Kidney (tissue), 14 donors: ENCODE data around the gene IL17REL. TPM values are rescaled to one million over a fixed set of nuclear protein-coding genes. Genes with fewer than 3 reads are reported as not detected.

Experiments used
- DNase-seq, 5 donors: peaks; one replicate each; pipeline ENCODE4 v3.0.0-alpha.2; 2013 to 2020
- FAIRE-seq: peaks from 2 replicates; lab custom pipeline; 2012; peaks lifted over from hg19 to GRCh38; lab: Jason Lieb, UNC
- H3K27ac ChIP-seq, 2 donors: one replicate each; pipeline ENCODE4 v1.7.0; 2013; ENCODE audit warnings: low read depth in 2 of 2, low read length in 2 of 2, inconsistent platforms in 1 of 2
- H3K27me3 ChIP-seq: one replicate; pipeline ENCODE4 v1.7.1; 2013; ENCODE audit warnings: low read length, inconsistent platforms; ENCODE audit not compliant: control insufficient read depth, insufficient read depth
- H3K36me3 ChIP-seq, 3 donors: one replicate each; pipeline versions ENCODE4 v1.7.0 to v1.7.1; 2013; ENCODE audit warnings: low read length in 3 of 3, control low read depth in 1 of 3, inconsistent platforms in 1 of 3; ENCODE audit not compliant: insufficient read depth in 3 of 3, control insufficient read depth in 2 of 3
- H3K4me1 ChIP-seq, 3 donors: one replicate each; pipeline versions ENCODE4 v1.7.0 to v1.7.1; 2013; ENCODE audit warnings: low read length in 3 of 3, inconsistent platforms in 1 of 3, low read depth in 1 of 3; ENCODE audit not compliant: control insufficient read depth in 2 of 3, insufficient read depth in 2 of 3
- H3K4me3 ChIP-seq, 3 donors: one replicate each; pipeline versions ENCODE4 v1.7.0 to v1.8.1; 2013; ENCODE audit warnings: low read length in 3 of 3, control low read depth in 1 of 3, inconsistent platforms in 1 of 3
- H3K9ac ChIP-seq, 3 donors: one replicate each; pipeline versions ENCODE4 v1.7.0 to v1.7.1; 2013; ENCODE audit warnings: low read length in 3 of 3, control low read depth in 1 of 3, inconsistent platforms in 1 of 3
- H3K9me3 ChIP-seq, 3 donors: one replicate each; pipeline versions ENCODE4 v1.7.0 to v1.7.1; 2013; ENCODE audit warnings: low read length in 3 of 3, control low read depth in 1 of 3, inconsistent platforms in 1 of 3; ENCODE audit not compliant: control insufficient read depth in 2 of 3, insufficient read depth in 1 of 3
- CTCF ChIP-seq: IDR thresholded peaks from 3 replicates; pipeline ENCODE4 v1.5.1; 2012; ENCODE audit warnings: mild to moderate bottlenecking, moderate library complexity, borderline replicate concordance; ENCODE audit not compliant: insufficient read depth; ENCODE audit errors: extremely low read depth
- intact Hi-C: fragments of 100-400 bp; cut with DNase I; formaldehyde crosslinking; loops from one replicate; pipeline ENCODE4 v1.11.1; 2022
- polyA plus RNA-seq: library from polyadenylated mRNA; stranded (reverse); fragments of 350-450 nt; fragmentation: Illumina TruSeq; extraction: RNeasy Lipid Tissue Mini Kit (QIAGEN cat#74804); gene quantifications from one replicate; pipeline ENCODE4 v1.2.3, GENCODE V29; 2014; ENCODE audit warnings: low read depth, low replicate concordance; ENCODE audit not compliant: insufficient read depth
- total RNA-seq: library from RNA; stranded (reverse); fragmentation: NEBNext Ultra II Directional; extraction: Animal tissue kit (Norgen Biotek cat#: 25700); gene quantifications from one replicate; pipeline ENCODE4 v1.2.1, GENCODE V29; 2021
- donor health status: control.
- donor health status: control.
- donor health status: control.
- donor health status: control.
- donor health status: control.
- donor health status: DM: yes; HTN: yes; CAD: no.
- donor health status: Normal renal cell carcinoma (clear cell type).

The IL17REL gene
- total and polyA plus RNA-seq, 2 donors from 2014 or later = 0.16 TPM; not detected in 1

- DNase-seq = peak; percentile 88 to 98 (median 91)
- no peaks in the 10 kb centered on the region for H3K27me3 ChIP-seq
- FAIRE-seq = no peak
- H3K36me3 ChIP-seq = no peaks in the 10 kb centered on the region
- peak overlapping the region; percentile 98 to 99 for H3K27ac ChIP-seq
- H3K4me3 ChIP-seq = no peak overlapping the region
- peaks cover 0 to 52% (median 25%) of the 10 kb centered on the region in 3 donors for H3K4me1 ChIP-seq
- H3K9ac ChIP-seq = peak overlapping the region in 1 of 3 donors; percentile 84
- no peak for TF ChIP-seq CTCF
- no peaks in the 10 kb centered on the region for H3K9me3 ChIP-seq
- intact Hi-C loops = no loop called here
Observed at GRCh38 chr22:49951000-49951677, 61.4 kb downstream of the IL17REL start.

GRCh38 chr22:49950396-49950994, 62.1 kb downstream of the IL17REL start:
- H3K9ac ChIP-seq = peak overlapping the region in 1 of 3 donors; percentile 84
- no peak for TF ChIP-seq CTCF
- peak overlapping the region; percentile 94 to 99 for H3K27ac ChIP-seq
- DNase-seq (peak in 1 of 5 donors; percentile 73), FAIRE-seq (no peak)
- peaks cover 0 to 56% (median 25%) of the 10 kb centered on the region in 3 donors for H3K4me1 ChIP-seq
- no peaks in the 10 kb centered on the region for H3K27me3 ChIP-seq
- H3K36me3 ChIP-seq = no peaks in the 10 kb centered on the region
- no peaks in the 10 kb centered on the region for H3K9me3 ChIP-seq
- intact Hi-C loops = no loop called here
- H3K4me3 ChIP-seq = no peak overlapping the region

- FAIRE-seq (no peak), DNase-seq (no peak)
- no peaks in the 10 kb centered on the region for H3K9me3 ChIP-seq
- no peaks in the 10 kb centered on the region for H3K27me3 ChIP-seq
- intact Hi-C loops = no loop called here
- H3K4me3 ChIP-seq = no peak overlapping the region
- no peak overlapping the region for H3K9ac ChIP-seq
- peak overlapping the region; percentile 76 to 81 for H3K27ac ChIP-seq
- H3K36me3 ChIP-seq = no peaks in the 10 kb centered on the region
- TF ChIP-seq CTCF = no peak
- H3K4me1 ChIP-seq = peaks cover 0 to 52% (median 25%) of the 10 kb centered on the region in 3 donors
Observed at GRCh38 chr22:49949914-49950292, 62.7 kb downstream of the IL17REL start.
